B cell (primary cell): ENCODE results near the gene INHBA. TPM values are rescaled to one million over a fixed set of nuclear protein-coding genes. Genes with fewer than 3 reads are reported as not detected.

Source experiments
- ATAC-seq: fragments of 200-7000 bp; cut with Tn5 transposase; one replicate; pipeline ENCODE4 v1.10.0; 2021; ENCODE audit warnings: low read depth, mild to moderate bottlenecking, moderate number of reproducible peaks, moderate library complexity
- CTCF ChIA-PET: fragments of 350-600 bp; sonication (Branson Sonifier 250); formaldehyde crosslinking; loops from one replicate; lab custom pipeline; 2021; ENCODE audit warnings: antibody characterized with exemption, inconsistent platforms; lab: Charles Lee
- POLR2A ChIA-PET: fragments of 350-600 bp; sonication (Branson Sonifier 250); formaldehyde crosslinking; loops from one replicate; lab custom pipeline; 2021; ENCODE audit warnings: antibody characterized with exemption; lab: Charles Lee
- DNase-seq: peaks from one replicate; pipeline ENCODE4 v3.0.0; 2013
- H2AFZ ChIP-seq: 2 replicates; pipeline ENCODE4 v1.6.1; 2012; ENCODE audit warnings: mild to moderate bottlenecking, low read depth, low read length; ENCODE audit not compliant: insufficient read depth, poor library complexity, severe bottlenecking
- H3K27ac ChIP-seq, 2 donors: 1 replicate in 1 of 2; 2 replicates in 1 of 2; pipeline ENCODE4 v1.5.1; 2012 to 2013; ENCODE audit warnings: low read length in 2 of 2, mild to moderate bottlenecking in 2 of 2, moderate library complexity in 1 of 2
- H3K27me3 ChIP-seq, 4 experiments: fragments of 200-600 bp in 1 of 4; sonication (generic) in 1 of 4; replicated peaks in 1 of 4; 1 replicate in 2 of 4; 2 replicates in 2 of 4; pipeline versions ENCODE4 v1.6.1 to v1.7.0; 2013 to 2016; ENCODE audit warnings: low read length in 3 of 4, mild to moderate bottlenecking in 2 of 4, mixed read lengths in 1 of 4, moderate library complexity in 1 of 4; ENCODE audit not compliant: insufficient read depth in 4 of 4, control insufficient read depth in 3 of 4; ENCODE audit errors: control extremely low read depth in 1 of 4
- H3K36me3 ChIP-seq, 2 experiments: replicated peaks in 1 of 2; 1 replicate in 1 of 2; 2 replicates in 1 of 2; pipeline versions ENCODE4 v1.6.1 to v1.7.1; 2013; ENCODE audit warnings: low read length in 1 of 2; ENCODE audit not compliant: insufficient read depth in 2 of 2, control insufficient read depth in 1 of 2; ENCODE audit errors: control extremely low read depth in 1 of 2, extremely low read depth in 1 of 2
- H3K4me1 ChIP-seq, 2 donors: fragments of 200-600 bp in 1 of 2; sonication (generic) in 1 of 2; 1 replicate in 1 of 2; 2 replicates in 1 of 2; pipeline versions ENCODE4 v1.5.1 to v1.6.1; 2013 to 2017; ENCODE audit warnings: low read length in 2 of 2; ENCODE audit not compliant: control insufficient read depth in 2 of 2, insufficient read depth in 2 of 2
- H3K4me2 ChIP-seq: replicated peaks from 2 replicates; pipeline ENCODE3; 2012; ENCODE audit warnings: mild to moderate bottlenecking, low read depth, low read length; ENCODE audit not compliant: poor library complexity, severe bottlenecking
- H3K4me3 ChIP-seq, 5 experiments: fragments of 200-600 bp in 1 of 5; sonication (generic) in 1 of 5; 1 replicate in 3 of 5; 2 replicates in 2 of 5; pipeline versions ENCODE4 v1.5.1 to v1.7.0; 2011 to 2016; ENCODE audit warnings: low read length in 4 of 5, mild to moderate bottlenecking in 4 of 5, low read depth in 2 of 5, control low read depth in 1 of 5, moderate library complexity in 1 of 5; ENCODE audit not compliant: insufficient read depth in 1 of 5; ENCODE audit errors: control extremely low read depth in 1 of 5, extremely low read depth in 1 of 5
- H3K79me2 ChIP-seq: fragments of 200-600 bp; sonication (generic); one replicate; pipeline ENCODE4 v1.6.0; 2016; ENCODE audit warnings: low read length; ENCODE audit not compliant: control insufficient read depth, insufficient read depth
- H3K9ac ChIP-seq: fragments of 200-600 bp; sonication (generic); 2 replicates; pipeline ENCODE4 v1.6.1; 2017; ENCODE audit warnings: mild to moderate bottlenecking, low read length, moderate library complexity
- H3K9me3 ChIP-seq, 3 donors: one replicate each; pipeline versions ENCODE4 v1.6.1 to v1.7.1; 2013; ENCODE audit warnings: low read length in 2 of 3; ENCODE audit not compliant: control insufficient read depth in 2 of 3, insufficient read depth in 1 of 3; ENCODE audit errors: control extremely low read depth in 1 of 3
- H4K20me1 ChIP-seq: 2 replicates; pipeline ENCODE4 v1.6.0; 2012; ENCODE audit warnings: mild to moderate bottlenecking, low read length; ENCODE audit not compliant: insufficient read depth, control insufficient read depth, poor library complexity, severe bottlenecking
- H3K27ac Mint-ChIP-seq: one replicate; pipeline ENCODE4 v1.8.0; 2021; ENCODE audit warnings: mixed read lengths
- H3K27me3 Mint-ChIP-seq: one replicate; pipeline ENCODE4 v1.8.0; 2021; ENCODE audit warnings: mixed read lengths
- H3K4me1 Mint-ChIP-seq: one replicate; pipeline ENCODE4 v1.8.0; 2021; ENCODE audit warnings: mixed read lengths
- H3K4me3 Mint-ChIP-seq: one replicate; pipeline ENCODE4 v1.8.0; 2021; ENCODE audit warnings: mixed read lengths
- H3K9me3 Mint-ChIP-seq: one replicate; pipeline ENCODE4 v1.8.0; 2022; ENCODE audit warnings: mixed read lengths; ENCODE audit not compliant: insufficient read depth
- CTCF ChIP-seq: fragments of 200-600 bp; IDR thresholded peaks from one replicate; pipeline ENCODE4 v1.8.0; 2022; ENCODE audit warnings: antibody characterized with exemption, mild to moderate bottlenecking
- EZH2 ChIP-seq: IDR thresholded peaks from 2 replicates; pipeline ENCODE4 v1.6.1; 2012; ENCODE audit warnings: borderline replicate concordance, low read depth, mild to moderate bottlenecking, moderate library complexity, low read length; ENCODE audit not compliant: insufficient read depth, poor library complexity, severe bottlenecking
- WGBS: methylation state at CpG from one replicate; pipeline ENCODE4 v1.1.5; 2013; ENCODE audit warnings: missing lambda C conversion rate; ENCODE audit not compliant: insufficient coverage; 5-methylcytosine and 5-hydroxymethylcytosine counted together
- intact Hi-C: fragments of 100-400 bp; cut with micrococcal nuclease; formaldehyde crosslinking; loops from one replicate; pipeline ENCODE4 v1.10.0; 2022
- polyA plus RNA-seq: library from polyadenylated mRNA; depleted of rRNA; stranded (reverse); fragments of >200 nt; gene quantifications from 2 replicates; pipeline ENCODE4 v1.2.3, GENCODE V29; 2012
- total RNA-seq, 2 donors: library from RNA; stranded (reverse); fragments of 120-200 nt in 1 of 2; gene quantifications; 1 replicate in 1 of 2; 2 replicates in 1 of 2; pipeline versions ENCODE4 v1.2.3 to v1.2.4, GENCODE V29; 2013 to 2022

Gene INHBA
- total and polyA plus RNA-seq, 2 donors (not counting 1 experiment from before 2014, with no cell fraction given), result not detected

GRCh38 chr7:41705109-41705901, 2.4 kb upstream of the INHBA start:
- peak overlapping the region; percentile 71 for H3K9ac ChIP-seq
- H3K4me3 ChIP-seq, result peak overlapping the region; percentile 42 to 77 (median 65)
- CTCF ChIA-PET, result interaction anchor here (0.7 to 3.6 kb wide), 19 partner anchors 9 to 1653 kb away, joined by 3 to 24 read pairs (median 4); no protein-coding TSS in a partner anchor

More at GRCh38 chr7:41705109-41705901, 2.4 kb upstream of the INHBA start:
- Mint-ChIP-seq H3K4me3 (peak overlapping the region; percentile 89), H3K9me3 (no peaks in the 10 kb centered on the region), H3K27ac (peak overlapping the region; percentile 61), H3K27me3 (peaks cover 27% of the 10 kb centered on the region), H3K4me1 (peaks cover 23% of the 10 kb centered on the region)
- POLR2A ChIA-PET, result no interaction called here
- peak; percentile 87 for DNase-seq
- TF ChIP-seq EZH2 (no peak), CTCF (peak; percentile 79)
- peaks cover 0 to 8% (median 0%) of the 10 kb centered on the region in 4 experiments for H3K27me3 ChIP-seq
- WGBS, result 2% methylated on average over 42 of the region's 42 CpGs
- H3K27ac ChIP-seq, result no peak overlapping the region
- H4K20me1 ChIP-seq, result no peaks in the 10 kb centered on the region
- H2AFZ ChIP-seq, result peak overlapping the region; percentile 87
- ATAC-seq, result peak; percentile 94
- intact Hi-C loops, result loop anchor here (1.0 to 2.0 kb wide), 2 partner anchors 176 to 1375 kb away; no protein-coding TSS in a partner anchor
- no peaks in the 10 kb centered on the region for H3K36me3 ChIP-seq
- no peaks in the 10 kb centered on the region for H3K79me2 ChIP-seq
- peaks cover 15% of the 10 kb centered on the region in 2 donors for H3K4me1 ChIP-seq
- H3K9me3 ChIP-seq, result no peaks in the 10 kb centered on the region
- peak overlapping the region; percentile 93 for H3K4me2 ChIP-seq
